GM12892 (cell line): ENCODE data around the gene AP1AR.

Experiments used
- POLR2A ChIP-seq: IDR thresholded peaks from 2 replicates; pipeline ENCODE4 v1.6.1; 2011; ENCODE audit warnings: low read depth, low read length, control low read depth
- POLR2AphosphoS5 ChIP-seq: IDR thresholded peaks from 2 replicates; pipeline ENCODE4 v1.6.1; 2011; ENCODE audit warnings: low read depth, low read length, control low read depth
- TAF1 ChIP-seq: IDR thresholded peaks from 2 replicates; pipeline ENCODE4 v1.6.1; 2011; ENCODE audit warnings: low read depth, mild to moderate bottlenecking, control low read depth, low read length, borderline replicate concordance

DNA sequence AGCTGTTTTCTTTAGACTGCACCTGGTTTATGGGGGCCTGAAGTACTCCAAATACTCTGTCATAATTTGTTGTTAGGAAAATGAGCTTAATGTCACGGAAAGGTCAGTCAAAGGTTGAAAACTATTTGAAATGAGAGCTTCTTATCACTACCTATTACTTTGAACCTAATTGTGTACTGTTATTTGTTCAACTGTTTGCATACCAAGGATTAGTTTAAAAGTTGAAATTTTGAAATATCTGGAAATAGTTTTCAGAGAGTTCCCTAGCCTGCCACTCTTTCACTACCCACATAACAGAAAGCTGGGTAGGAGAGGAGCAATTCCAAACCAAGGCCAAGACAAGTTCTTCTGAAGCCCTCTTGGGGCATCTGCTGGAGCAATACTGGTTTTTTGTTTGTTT, 28.0 kb upstream of the AP1AR start:
- TF ChIP-seq POLR2A: no peak
- TF ChIP-seq TAF1: no peak
- TF ChIP-seq POLR2AphosphoS5: no peak
